Right lung (tissue), 5 donors: ENCODE results near the gene C13orf46. TPM values are rescaled to one million over a fixed set of nuclear protein-coding genes. Genes with fewer than 3 reads are reported as not detected.

Experiments
- DNase-seq, 2 donors: peaks; one replicate each; pipeline ENCODE4 v3.0.0-alpha.2; 2013
- polyA plus RNA-seq, 5 donors: library from polyadenylated mRNA; unstranded; fragments of 120-200 nt; gene quantifications; one replicate each; pipeline versions ENCODE4 v1.2.1 to v1.2.3, GENCODE V29; 2013; ENCODE audit warnings: inconsistent platforms in 1 of 5, low replicate concordance in 1 of 5; ENCODE audit not compliant: insufficient read length in 5 of 5, insufficient read depth in 1 of 5

Gene C13orf46
- polyA plus RNA-seq, 5 donors: 0.18 to 0.48 (median 0.27) TPM

- DNase-seq: no peak
Observed at GRCh38 chr13:114010401-114011101, 36.7 kb upstream of the C13orf46 start.

DNA sequence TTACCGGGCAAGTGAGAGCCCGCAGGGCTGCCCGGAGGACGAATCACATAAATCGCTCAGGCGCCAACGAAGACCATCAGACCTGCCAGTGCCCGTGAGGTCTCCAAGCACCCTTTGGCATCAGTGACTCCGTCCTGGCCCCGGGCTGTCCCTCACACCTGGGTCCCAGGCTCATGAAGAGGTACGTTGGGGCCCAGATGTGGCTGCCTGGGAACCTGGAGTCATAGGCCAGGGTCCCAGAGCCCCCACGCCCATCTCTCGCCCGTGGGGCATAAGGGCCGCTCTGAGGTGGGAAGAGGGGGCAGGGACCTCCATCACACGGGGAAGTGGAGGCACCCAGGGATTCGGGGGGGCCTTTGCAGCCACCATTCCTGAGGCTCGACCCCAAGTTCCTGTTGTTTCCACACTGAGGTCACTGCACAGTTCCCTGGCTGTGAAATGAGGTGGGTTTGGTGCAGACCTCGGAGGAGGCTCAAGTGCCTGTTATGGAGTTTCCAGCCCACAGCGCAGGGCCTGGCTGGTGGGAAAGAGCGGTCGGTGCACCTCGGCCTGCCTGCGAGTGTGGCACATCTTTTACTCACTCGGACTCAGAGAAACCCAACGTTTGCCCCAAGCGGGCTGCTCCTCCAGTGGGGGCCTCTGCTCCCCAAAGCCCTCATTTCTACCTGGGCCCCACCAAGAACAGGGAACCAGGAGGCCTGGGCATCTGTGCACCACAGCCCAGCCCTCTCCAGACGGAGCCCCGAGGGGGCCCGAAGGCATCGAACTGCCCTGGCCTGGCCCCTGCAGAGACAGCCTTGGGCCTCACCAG lies 35.9 kb upstream of the C13orf46 start:
- DNase-seq: no peak

GRCh38 chr13:114008964-114009589 lies 35.2 kb upstream of the C13orf46 start:
- DNase-seq: no peak

DNA sequence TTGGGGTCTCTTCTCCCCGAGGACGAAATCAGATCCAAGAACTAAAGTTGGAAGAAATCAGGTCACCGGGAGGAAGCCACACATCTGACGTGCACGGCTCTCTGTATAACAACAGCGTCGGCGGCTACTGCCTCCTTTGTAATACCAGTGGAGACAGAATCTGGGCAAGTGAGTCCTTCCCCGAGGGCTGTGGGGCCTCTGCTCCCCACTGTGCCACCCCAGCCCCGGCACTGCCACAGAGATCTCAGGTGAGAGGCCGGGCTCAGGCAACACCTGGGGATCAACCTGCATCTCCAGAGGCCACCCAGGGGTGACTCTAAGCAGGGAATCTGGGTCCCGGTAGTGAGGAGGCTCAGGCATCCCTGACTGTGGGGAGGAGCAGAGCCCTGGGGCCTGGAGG lies 33.7 kb upstream of the C13orf46 start:
- DNase-seq: no peak

DNA sequence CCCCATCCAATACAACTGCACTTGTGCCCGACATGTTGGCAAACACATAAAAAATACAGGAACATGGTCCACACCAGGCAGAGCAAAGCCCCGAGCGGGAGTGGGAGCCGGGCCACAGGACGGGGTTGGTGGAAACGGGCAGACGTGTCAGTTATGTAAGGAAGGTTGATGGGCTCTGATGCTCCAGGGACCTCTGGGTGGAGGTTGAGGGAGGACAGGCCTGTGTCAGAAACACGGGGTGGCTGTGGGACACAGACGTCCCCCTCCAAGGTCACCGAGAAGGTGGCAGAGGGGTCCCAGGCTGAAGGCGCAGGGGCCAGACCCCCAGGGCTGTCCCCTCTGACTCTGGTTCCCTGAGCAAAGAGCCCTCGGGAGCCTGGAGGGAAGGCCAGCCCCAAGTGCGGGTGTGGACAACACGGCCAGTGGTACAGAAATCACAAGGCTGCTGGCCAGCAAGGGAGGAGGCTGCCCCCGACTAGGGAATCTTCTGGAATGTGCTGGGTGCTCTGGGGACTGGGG lies 31.4 kb upstream of the C13orf46 start:
- no peak for DNase-seq

DNA sequence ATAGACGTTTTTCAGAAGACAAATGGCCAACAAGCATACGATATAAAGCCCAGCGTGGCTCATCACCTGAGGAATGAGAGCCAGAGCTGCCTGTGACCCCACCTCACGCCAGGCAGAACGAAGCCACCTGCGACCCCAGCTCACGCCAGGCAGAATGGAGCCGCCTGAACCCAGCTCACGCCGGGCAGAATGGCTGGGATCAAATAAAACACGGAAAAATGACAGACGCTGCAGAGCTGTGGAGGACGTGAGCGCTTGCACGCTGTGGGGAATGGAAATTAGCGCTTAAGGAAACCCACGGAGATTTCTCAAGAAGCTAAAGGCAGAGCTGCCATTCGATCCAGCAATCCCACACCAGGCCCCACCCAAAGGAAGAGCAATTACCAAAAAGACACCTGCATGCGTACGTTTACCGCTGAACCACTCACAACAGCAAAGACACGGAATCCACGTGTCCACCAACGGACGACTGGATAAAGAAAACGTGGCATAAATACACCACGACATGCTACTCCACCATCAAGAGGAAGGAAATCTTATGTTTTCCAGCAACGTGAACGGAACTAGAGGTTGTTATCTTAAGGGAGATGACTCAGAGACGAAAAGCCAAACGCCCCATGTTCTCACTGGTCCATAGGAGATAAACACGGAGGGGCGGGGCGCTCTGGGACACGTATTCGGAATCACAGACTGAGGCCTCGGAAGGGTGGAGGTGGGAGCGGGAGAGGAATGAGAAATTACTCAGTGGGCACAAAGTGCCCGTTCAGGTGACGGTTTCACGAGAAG lies 30.7 kb upstream of the C13orf46 start:
- no peak for DNase-seq

DNA sequence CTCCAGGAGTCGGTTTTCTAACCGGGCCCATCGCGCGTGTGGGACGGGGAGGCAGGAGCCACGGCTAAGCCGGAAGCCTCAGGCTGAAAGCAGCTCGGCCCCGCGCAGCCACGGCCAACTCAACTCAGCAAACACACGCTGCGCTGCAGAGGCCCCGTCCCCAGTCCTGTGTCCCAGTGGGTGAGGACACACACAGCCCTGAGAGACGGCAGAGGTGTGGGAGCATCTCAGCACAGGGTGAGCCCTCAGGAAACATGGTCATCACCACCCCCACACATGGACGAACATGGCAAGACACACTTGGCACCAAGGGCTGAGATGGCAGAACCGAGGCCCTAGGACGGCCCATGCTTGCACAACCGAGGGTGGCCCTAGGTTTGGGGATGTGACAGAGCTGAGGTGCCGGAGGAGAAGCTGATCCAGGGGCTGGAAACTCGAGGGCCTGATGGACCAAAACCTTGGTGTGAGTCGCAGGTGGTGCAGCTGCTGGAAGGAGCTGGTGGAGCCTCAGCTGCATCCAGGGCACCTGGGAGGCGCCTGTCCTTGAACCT lies 29.0 kb upstream of the C13orf46 start:
- no peak for DNase-seq

DNA sequence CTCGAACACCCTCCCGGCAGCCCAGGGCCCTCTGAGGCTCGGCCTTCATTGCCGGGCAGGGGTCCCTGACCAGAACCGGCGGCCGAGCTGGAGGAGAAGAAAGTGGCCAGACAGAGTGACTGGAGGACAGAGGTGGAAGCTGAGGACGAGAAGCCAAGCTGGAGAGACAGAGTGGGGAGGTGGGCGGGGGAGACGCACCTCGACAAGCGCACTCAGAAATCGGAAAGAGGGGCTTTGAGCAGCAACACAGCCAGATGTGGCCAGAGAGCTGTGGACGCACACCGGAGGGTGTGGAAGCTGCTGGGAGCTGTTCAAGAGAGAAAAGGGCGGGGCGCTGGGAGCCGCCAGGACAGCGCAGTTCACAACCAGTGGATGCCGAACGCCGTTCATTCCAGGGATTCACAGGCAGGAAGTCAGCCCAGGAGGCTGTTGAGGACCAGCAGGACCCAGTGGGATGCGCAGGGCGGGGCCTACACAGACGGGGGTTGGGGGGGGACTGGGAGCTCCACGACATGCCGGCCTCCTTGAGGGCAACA lies 28.2 kb upstream of the C13orf46 start:
- no peak for DNase-seq

GRCh38 chr13:114001331-114002008 lies 27.6 kb upstream of the C13orf46 start:
- no peak for DNase-seq

DNA sequence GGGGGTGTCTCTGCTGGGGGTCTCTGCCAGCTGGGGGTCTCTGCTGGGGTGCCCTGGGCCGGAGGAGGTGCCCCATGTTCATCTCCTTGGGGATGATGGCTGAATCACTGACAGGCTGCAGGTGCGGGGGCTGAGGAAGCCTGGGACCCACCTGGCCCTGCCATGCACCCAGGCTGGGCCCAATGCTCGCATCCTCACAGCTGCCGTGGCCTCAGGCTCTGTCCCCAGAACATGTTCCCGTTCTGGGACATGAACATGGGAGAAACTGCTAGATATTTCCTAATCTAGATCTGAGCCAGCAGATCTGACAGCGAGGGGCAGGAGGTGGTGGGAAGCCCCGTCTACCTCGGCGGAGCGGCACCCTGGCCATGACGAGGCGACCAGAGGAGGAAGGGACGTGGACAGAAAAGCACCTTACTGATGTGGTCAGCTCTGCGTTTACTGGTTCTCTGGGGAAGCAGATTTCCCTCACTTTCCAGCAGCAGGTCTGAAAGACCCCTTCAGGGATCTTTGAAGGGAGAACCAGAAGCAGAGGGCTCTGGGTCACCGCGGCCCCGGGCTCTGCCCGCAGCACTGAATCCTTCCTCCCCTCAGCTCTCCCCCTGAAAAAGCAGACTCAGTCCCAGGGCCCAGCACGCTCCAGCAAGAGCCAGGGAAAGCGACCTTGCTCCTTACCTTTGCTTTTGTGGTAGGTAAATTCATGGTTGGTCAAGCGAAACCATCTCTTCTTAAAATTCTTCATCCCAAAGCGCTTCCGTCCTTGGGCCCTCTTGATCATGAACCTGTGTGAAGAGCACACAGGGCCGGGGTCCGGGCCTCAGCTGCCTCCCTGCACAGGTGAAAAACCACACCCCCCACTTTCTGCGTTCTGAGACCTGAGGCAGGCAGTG lies 26.5 kb upstream of the C13orf46 start:
- no peak for DNase-seq

- DNase-seq: no peak
Observed at GRCh38 chr13:113999618-113999910, 25.7 kb upstream of the C13orf46 start.

DNA sequence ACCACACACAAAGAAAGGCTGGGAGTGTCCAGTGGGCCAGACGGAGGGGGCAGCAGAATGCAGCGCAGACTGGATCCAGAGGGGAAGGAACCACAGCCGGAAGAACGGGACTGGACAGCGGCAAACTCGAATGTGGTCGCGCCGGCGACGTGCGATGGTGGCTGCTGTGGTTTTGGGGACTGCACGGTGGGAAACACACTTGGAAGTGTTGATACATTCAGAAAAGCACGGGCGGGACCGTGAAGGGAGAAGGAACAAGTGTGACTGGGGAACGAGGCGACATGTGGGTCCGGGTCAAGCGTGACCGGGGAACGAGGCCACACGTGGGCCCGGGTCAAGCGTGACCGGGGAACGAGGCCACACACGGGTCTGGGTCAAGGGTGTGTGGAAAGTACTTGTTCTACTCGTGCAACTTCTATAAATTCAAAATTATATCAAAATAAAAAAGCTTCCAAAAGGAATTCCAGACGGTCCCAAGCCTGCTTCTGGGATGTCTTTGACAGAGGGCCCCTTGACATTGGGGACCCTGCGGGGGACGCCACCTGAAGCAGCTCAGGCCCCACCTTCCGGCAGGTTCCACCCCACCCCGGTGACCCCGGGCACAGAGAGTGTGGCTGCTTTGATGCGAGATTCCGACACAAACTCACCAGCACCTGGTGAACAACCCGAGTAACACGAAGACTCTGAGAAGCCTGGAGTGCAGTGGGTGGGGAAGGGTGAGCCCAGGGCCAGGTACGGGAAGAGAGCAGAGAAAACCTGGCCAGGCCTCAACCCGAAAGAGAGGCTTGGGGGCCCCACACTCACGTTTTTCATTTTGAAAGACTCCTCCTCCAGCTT lies 25.1 kb upstream of the C13orf46 start:
- no peak for DNase-seq

DNA sequence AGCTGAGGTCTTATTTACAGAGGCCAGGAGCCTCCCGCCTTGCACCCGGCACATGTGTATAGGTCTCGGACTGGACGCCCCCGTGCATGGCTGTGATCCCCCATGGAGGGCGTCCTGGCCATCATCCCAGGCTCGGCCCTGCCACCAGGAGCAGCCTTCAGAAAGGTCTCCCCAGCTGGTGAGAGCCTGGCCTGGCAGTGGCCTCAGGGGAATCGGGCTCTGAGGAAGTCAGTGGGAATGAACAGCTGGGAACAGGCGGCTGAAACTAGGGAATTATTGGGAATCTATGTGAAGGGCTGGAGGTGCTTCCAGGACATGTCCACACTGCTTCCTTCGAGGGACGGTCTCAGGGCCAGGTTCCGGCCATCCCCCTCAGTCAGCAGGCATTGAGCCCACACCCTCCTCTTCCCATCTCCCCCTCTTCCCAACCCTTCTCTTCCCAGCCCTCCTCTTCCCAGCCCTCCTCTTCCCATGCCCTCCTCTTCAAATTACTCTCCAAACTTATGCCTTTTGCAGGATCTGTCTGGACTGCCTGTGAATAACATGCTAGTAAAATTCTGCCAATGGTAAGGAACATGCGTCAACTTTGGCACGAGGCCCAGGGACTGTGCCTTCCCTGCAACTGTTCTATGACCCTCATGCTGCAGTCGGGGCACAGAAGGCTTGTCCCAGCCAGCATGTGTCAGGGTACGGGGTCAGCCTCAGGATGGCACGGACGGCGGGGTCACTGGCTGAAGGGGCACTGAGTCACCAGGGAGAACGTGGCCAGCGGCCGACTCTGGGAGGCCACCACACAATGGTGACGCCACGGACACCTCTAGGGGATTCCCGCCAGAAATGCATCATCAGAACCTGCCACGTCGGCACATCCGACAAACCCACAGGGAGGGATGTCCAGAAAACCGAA lies 24.2 kb upstream of the C13orf46 start:
- DNase-seq: peak; percentile 56 to 65

- DNase-seq: no peak
Observed at GRCh38 chr13:113996912-113997745, 23.3 kb upstream of the C13orf46 start.

DNA sequence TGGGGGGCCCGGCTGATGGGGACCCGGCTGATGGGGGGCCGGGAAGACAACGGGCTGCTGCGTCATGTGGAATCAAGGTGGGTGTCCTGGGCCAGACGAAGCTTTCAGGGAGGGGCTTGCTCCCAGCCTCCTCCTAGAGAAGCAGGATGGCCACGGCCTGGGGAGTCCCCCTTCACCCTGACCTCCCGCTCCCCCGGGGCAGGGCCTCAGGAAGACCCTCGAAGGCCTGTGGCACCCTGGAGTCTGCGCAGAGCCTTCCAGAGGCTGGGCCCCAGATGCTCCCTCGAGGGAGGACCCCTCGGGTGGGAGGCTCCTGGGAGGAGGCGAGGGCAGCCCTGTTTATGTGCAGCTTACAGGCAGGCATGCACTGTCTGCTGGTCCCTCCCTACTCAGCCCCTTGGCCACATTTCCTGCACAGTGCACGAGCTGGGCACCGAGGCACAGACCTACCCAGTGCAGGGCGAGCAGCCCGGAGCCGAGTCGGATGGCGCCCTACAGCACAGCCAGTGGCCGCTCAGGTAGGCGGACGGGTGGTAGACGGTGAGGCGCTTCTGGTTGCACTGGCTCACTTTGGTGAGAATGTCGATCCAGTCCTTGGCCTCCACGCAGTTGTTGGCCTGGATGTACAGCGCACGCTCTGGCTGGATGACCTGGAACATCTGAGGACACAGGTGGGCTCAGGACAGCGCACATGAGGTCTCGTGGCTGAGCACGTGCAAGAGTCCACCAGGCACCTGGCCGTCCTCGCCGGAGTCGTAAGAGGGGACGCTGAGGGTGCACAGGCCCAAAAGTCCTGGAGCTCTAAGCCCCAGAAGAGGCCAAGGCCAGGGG lies 22.4 kb upstream of the C13orf46 start:
- no peak for DNase-seq
